Measurements from ENCODE around the gene APCDD1L. TPM values are rescaled to one million over a fixed set of nuclear protein-coding genes. Genes with fewer than 3 reads are reported as not detected.

Gene APCDD1L
- total RNA-seq, 1 donor, result 16.3 TPM

GRCh38 chr20:58494923-58495622 is 20.1 kb downstream of the APCDD1L start:
- TF ChIP-seq, protein P1, sequence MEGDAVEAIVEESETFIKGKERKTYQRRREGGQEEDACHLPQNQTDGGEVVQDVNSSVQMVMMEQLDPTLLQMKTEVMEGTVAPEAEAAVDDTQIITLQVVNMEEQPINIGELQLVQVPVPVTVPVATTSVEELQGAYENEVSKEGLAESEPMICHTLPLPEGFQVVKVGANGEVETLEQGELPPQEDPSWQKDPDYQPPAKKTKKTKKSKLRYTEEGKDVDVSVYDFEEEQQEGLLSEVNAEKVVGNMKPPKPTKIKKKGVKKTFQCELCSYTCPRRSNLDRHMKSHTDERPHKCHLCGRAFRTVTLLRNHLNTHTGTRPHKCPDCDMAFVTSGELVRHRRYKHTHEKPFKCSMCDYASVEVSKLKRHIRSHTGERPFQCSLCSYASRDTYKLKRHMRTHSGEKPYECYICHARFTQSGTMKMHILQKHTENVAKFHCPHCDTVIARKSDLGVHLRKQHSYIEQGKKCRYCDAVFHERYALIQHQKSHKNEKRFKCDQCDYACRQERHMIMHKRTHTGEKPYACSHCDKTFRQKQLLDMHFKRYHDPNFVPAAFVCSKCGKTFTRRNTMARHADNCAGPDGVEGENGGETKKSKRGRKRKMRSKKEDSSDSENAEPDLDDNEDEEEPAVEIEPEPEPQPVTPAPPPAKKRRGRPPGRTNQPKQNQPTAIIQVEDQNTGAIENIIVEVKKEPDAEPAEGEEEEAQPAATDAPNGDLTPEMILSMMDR (IDR thresholded peaks at IDR 0.05; ENCODE audit: extremely low read depth, low read depth, low read length), result no peak
- Histone ChIP-seq H3K4me2 (ENCODE audit: insufficient read depth, low read length) (no peak overlapping the region), H4K20me1 (ENCODE audit: insufficient read depth, low read length) (peaks cover 6% of the 10 kb centered on the region), H3K27ac (ENCODE audit: low read depth, low read length) (no peak overlapping the region), H3K36me3 (ENCODE audit: insufficient read depth, low read length) (peaks cover 3% of the 10 kb centered on the region), H3K9me3 (ENCODE audit: low read depth, low read length) (no peaks in the 10 kb centered on the region), H3K79me2 (ENCODE audit: insufficient read depth, low read length) (peaks cover 81% of the 10 kb centered on the region), H2AFZ (ENCODE audit: low read length) (no peak overlapping the region), H3K4me3 (ENCODE audit: insufficient read depth, low read length) (no peak overlapping the region), H3K4me1 (ENCODE audit: insufficient read depth, low read length) (no peaks in the 10 kb centered on the region), H3K27me3 (ENCODE audit: insufficient read depth, low read length) (no peaks in the 10 kb centered on the region)
- DNase-seq (ENCODE audit: insufficient read length, low spot score, missing footprints), result no peak

DNA sequence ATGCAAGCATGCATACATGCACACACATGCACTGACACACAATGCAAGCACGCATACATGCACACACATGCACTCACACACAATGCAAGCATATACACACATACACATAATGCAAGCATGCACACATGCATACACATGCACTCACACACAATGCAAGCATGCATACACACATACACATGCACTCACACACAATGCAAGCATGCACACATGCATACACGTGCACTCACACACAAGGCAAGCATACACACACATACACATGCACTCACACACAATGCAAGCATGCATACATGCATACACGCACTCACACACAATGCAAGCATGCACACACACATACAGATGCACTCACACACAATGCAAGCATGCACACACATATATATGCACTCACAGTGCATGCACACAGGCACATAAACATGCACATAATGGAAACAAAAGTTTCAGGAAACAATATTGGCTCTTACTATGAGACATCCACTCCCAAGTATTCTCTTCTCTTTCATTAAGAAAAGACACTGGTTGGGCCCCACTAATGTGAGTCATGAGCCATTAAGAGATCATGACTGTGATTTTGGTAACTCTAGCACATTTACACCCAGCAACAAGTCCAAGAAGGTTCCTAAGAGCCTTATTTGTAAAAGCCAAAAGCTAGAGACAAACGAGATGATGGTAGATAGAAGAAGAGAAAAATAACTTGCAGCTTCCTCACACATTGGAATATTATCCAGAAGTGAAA is 22.2 kb downstream of the APCDD1L start:
- H3K9me3 ChIP-seq (ENCODE audit: low read depth, low read length), result no peaks in the 10 kb centered on the region
- peaks cover 79% of the 10 kb centered on the region for H3K79me2 ChIP-seq (ENCODE audit: insufficient read depth, low read length)
- TF ChIP-seq, protein P1 (IDR thresholded peaks at IDR 0.05; ENCODE audit: extremely low read depth, low read depth, low read length), result no peak
- no peak overlapping the region for H3K27ac ChIP-seq (ENCODE audit: low read depth, low read length)
- no peaks in the 10 kb centered on the region for H3K27me3 ChIP-seq (ENCODE audit: insufficient read depth, low read length)
- H4K20me1 ChIP-seq (ENCODE audit: insufficient read depth, low read length), result peaks cover 6% of the 10 kb centered on the region
- no peak overlapping the region for H3K4me2 ChIP-seq (ENCODE audit: insufficient read depth, low read length)
- H2AFZ ChIP-seq (ENCODE audit: low read length), result no peak overlapping the region
- H3K4me1 ChIP-seq (ENCODE audit: insufficient read depth, low read length), result no peaks in the 10 kb centered on the region
- H3K4me3 ChIP-seq (ENCODE audit: insufficient read depth, low read length), result no peak overlapping the region
- H3K36me3 ChIP-seq (ENCODE audit: insufficient read depth, low read length), result peaks cover 3% of the 10 kb centered on the region
- no peak for DNase-seq (ENCODE audit: insufficient read length, low spot score, missing footprints)

GRCh38 chr20:58492074-58492718 is 23.0 kb downstream of the APCDD1L start:
- no peaks in the 10 kb centered on the region for H3K9me3 ChIP-seq (ENCODE audit: low read depth, low read length)
- no peaks in the 10 kb centered on the region for H3K36me3 ChIP-seq (ENCODE audit: insufficient read depth, low read length)
- H3K4me1 ChIP-seq (ENCODE audit: insufficient read depth, low read length), result no peaks in the 10 kb centered on the region
- no peaks in the 10 kb centered on the region for H3K27me3 ChIP-seq (ENCODE audit: insufficient read depth, low read length)
- no peak overlapping the region for H2AFZ ChIP-seq (ENCODE audit: low read length)
- no peak for DNase-seq (ENCODE audit: insufficient read length, low spot score, missing footprints)
- H3K4me2 ChIP-seq (ENCODE audit: insufficient read depth, low read length), result no peak overlapping the region
- peaks cover 79% of the 10 kb centered on the region for H3K79me2 ChIP-seq (ENCODE audit: insufficient read depth, low read length)
- H3K4me3 ChIP-seq (ENCODE audit: insufficient read depth, low read length), result no peak overlapping the region
- peaks cover 6% of the 10 kb centered on the region for H4K20me1 ChIP-seq (ENCODE audit: insufficient read depth, low read length)
- no peak overlapping the region for H3K27ac ChIP-seq (ENCODE audit: low read depth, low read length)
- TF ChIP-seq, protein P1 (IDR thresholded peaks at IDR 0.05; ENCODE audit: extremely low read depth, low read depth, low read length), result no peak

DNA sequence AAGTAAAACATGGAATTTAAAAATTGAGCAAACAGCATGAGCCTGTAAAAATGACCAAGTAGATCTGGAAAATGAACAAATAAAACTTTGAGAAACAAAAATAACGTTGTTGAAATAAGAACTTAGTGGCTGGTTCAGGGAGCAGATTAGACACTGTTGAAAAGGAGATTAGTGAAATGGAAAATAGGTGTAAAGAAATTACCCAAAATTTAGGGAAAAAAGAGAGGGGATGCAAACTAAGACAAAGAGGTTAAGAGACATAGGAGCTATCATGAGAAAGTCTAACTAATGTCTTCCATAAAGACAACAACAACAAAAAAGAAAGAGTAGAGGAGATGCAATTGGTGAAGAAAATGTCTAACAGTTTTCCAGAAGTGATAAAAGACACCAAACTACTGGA is 29.0 kb downstream of the APCDD1L start:
- Histone ChIP-seq H2AFZ (ENCODE audit: low read length) (no peak overlapping the region), H3K79me2 (ENCODE audit: insufficient read depth, low read length) (peaks cover 65% of the 10 kb centered on the region), H3K27ac (ENCODE audit: low read depth, low read length) (no peak overlapping the region), H3K4me3 (ENCODE audit: insufficient read depth, low read length) (no peak overlapping the region), H3K9me3 (ENCODE audit: low read depth, low read length) (peaks cover 6% of the 10 kb centered on the region), H3K27me3 (ENCODE audit: insufficient read depth, low read length) (no peaks in the 10 kb centered on the region), H3K36me3 (ENCODE audit: insufficient read depth, low read length) (no peaks in the 10 kb centered on the region), H3K4me1 (ENCODE audit: insufficient read depth, low read length) (peaks cover 9% of the 10 kb centered on the region), H4K20me1 (ENCODE audit: insufficient read depth, low read length) (no peaks in the 10 kb centered on the region), H3K4me2 (ENCODE audit: insufficient read depth, low read length) (no peak overlapping the region)
- TF ChIP-seq, protein P1 (IDR thresholded peaks at IDR 0.05; ENCODE audit: extremely low read depth, low read depth, low read length), result no peak
- no peak for DNase-seq (ENCODE audit: insufficient read length, low spot score, missing footprints)

Measured in osteoblast (primary cell).